Measurements from ENCODE around the gene FOXN1.
A peak's percentile ranks its signal among the peaks of the same experiment; 100 is the strongest.

FOXN1 gene

DNA sequence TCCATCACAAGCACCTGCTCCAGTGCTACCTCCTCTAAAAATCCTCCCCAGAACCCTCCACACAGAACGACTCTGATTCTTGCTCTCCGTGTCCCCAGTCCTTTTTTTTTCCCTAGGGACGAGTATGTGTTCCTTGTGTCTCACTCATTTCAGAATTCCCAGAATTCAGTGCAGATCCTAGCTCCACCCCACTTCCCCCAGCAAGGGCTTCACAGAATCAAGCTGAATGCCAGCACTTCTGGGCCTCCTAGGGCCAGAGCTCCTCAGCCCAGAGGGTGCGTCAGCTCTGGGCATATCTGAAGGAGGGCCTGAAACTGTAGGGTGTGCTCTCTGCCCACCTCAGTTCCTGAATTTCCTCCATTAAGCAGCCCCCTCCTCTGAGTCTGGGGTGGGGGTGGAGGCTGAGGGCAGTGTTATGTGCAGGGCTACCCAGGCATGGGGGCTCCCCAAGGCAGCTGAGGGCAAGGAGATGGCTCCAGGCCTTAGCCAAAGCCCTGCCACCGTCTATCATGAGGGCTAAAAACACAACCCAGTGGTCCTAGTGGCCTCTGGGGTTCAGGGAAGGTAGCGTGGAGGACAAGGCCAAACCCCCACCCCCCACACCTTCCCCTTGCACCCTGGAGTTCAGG lies 39.8 kb downstream of the FOXN1 start:
- Histone ChIP-seq H2BK5ac (ENCODE audit: low read length) (no peak overlapping the region), H3K9ac (ENCODE audit: low read length) (no peak overlapping the region), H4K8ac (ENCODE audit: low read depth, low read length) (no peak overlapping the region), H3K36me3 (ENCODE audit: control insufficient read depth, insufficient read depth, low read length) (no peaks in the 10 kb centered on the region), H3K4me1 (ENCODE audit: control insufficient read depth, low read depth, low read length) (no peaks in the 10 kb centered on the region), H3K18ac (ENCODE audit: low read length) (no peak overlapping the region), H3K27ac (ENCODE audit: low read depth, low read length) (no peak overlapping the region), H3K56ac (ENCODE audit: low read length) (no peak overlapping the region), H2BK15ac (replicated peaks; ENCODE audit: low read depth) (no peak overlapping the region), H3K79me2 (ENCODE audit: control insufficient read depth, insufficient read depth, low read length) (no peaks in the 10 kb centered on the region), H3K4me3 (ENCODE audit: low read length) (no peak overlapping the region), H3K27me3 (ENCODE audit: insufficient read depth, low read length, poor library complexity) (no peaks in the 10 kb centered on the region), H4K5ac (ENCODE audit: low read length) (no peak overlapping the region), H3K23ac (ENCODE audit: low read length) (no peak overlapping the region), H3K4me2 (ENCODE audit: low read length) (no peak overlapping the region), H3K4ac (ENCODE audit: low read depth, low read length) (no peak overlapping the region), H2AK5ac (ENCODE audit: low read length) (no peak overlapping the region), H3K79me1 (ENCODE audit: low read length) (no peaks in the 10 kb centered on the region), H2BK120ac (ENCODE audit: low read depth, low read length) (no peak overlapping the region)
- WGBS (ENCODE audit: extremely low coverage, insufficient coverage, low lambda C conversion rate): no CpG with 5 or more reads among the region's 6 CpGs
- DNase-seq: no peak

- Histone ChIP-seq H3K79me1 (ENCODE audit: low read length) (peaks cover 6% of the 10 kb centered on the region), H3K27me3 (ENCODE audit: insufficient read depth, low read length, poor library complexity) (no peaks in the 10 kb centered on the region), H2BK120ac (ENCODE audit: low read depth, low read length) (no peak overlapping the region), H4K8ac (ENCODE audit: low read depth, low read length) (no peak overlapping the region), H3K4ac (ENCODE audit: low read depth, low read length) (no peak overlapping the region), H3K79me2 (ENCODE audit: control insufficient read depth, insufficient read depth, low read length) (no peaks in the 10 kb centered on the region), H3K4me2 (ENCODE audit: low read length) (no peak overlapping the region), H3K9ac (ENCODE audit: low read length) (no peak overlapping the region), H2BK15ac (replicated peaks; ENCODE audit: low read depth) (no peak overlapping the region), H3K27ac (ENCODE audit: low read depth, low read length) (no peak overlapping the region), H3K18ac (ENCODE audit: low read length) (no peak overlapping the region), H3K56ac (ENCODE audit: low read length) (no peak overlapping the region), H2BK5ac (ENCODE audit: low read length) (no peak overlapping the region), H3K23ac (ENCODE audit: low read length) (no peak overlapping the region), H3K36me3 (ENCODE audit: control insufficient read depth, insufficient read depth, low read length) (no peaks in the 10 kb centered on the region), H4K5ac (ENCODE audit: low read length) (no peak overlapping the region), H3K4me3 (ENCODE audit: low read length) (no peak overlapping the region), H3K4me1 (ENCODE audit: control insufficient read depth, low read depth, low read length) (peaks cover 4% of the 10 kb centered on the region), H2AK5ac (ENCODE audit: low read length) (no peak overlapping the region)
- DNase-seq: no peak
- WGBS (ENCODE audit: extremely low coverage, insufficient coverage, low lambda C conversion rate): no CpG with 5 or more reads among the region's 14 CpGs
These were observed 41.0 kb downstream of the FOXN1 start for GRCh38 chr17:28547096-28547622.

DNA sequence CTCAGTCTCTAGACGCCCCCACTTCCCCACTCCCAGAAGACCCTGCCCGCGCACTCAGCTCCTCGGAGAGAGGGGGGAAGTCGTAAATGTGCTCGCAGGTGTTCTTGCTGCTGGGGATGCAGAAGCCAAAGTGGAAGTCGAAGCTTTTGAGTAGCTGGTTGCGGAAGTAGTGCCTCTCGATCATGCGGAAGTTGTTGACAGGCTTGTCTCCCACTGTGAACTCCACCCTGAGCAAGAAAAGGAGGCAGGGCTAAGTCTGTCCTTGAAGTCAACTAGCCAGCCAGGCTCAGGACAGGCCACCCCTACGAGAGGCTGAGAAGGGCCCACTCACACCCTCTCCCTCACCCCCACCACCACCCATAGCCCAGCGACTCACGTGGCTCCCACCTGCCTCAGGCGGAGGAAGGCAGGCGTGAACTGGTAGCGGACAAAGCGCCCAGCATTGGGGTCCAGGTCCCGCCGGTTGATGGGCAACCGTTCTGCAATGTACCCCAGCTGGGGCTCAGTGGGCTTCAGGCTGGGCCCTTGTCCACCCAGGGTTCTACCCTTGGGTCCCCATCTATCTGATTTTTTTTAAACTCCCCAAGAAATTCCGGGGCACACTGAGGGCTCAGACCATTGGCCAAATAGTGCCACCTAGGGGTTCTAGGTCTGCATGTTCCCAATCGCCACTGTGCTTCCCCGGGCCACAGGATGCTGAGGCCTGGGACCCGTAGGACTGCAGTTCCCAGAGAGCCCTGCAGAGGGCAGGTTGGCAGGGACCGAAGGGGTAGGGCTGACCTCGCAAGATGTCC lies 41.7 kb downstream of the FOXN1 start:
- Histone ChIP-seq H3K18ac (ENCODE audit: low read length) (no peak overlapping the region), H3K56ac (ENCODE audit: low read length) (peak overlapping the region; percentile 20), H4K8ac (ENCODE audit: low read depth, low read length) (no peak overlapping the region), H3K4me1 (ENCODE audit: control insufficient read depth, low read depth, low read length) (peaks cover 6% of the 10 kb centered on the region), H3K79me2 (ENCODE audit: control insufficient read depth, insufficient read depth, low read length) (no peaks in the 10 kb centered on the region), H3K9ac (ENCODE audit: low read length) (no peak overlapping the region), H3K23ac (ENCODE audit: low read length) (no peak overlapping the region), H3K4me3 (ENCODE audit: low read length) (no peak overlapping the region), H2BK5ac (ENCODE audit: low read length) (no peak overlapping the region), H3K4ac (ENCODE audit: low read depth, low read length) (no peak overlapping the region), H3K27me3 (ENCODE audit: insufficient read depth, low read length, poor library complexity) (no peaks in the 10 kb centered on the region), H3K27ac (ENCODE audit: low read depth, low read length) (no peak overlapping the region), H2AK5ac (ENCODE audit: low read length) (no peak overlapping the region), H3K4me2 (ENCODE audit: low read length) (no peak overlapping the region), H3K36me3 (ENCODE audit: control insufficient read depth, insufficient read depth, low read length) (no peaks in the 10 kb centered on the region), H2BK120ac (ENCODE audit: low read depth, low read length) (no peak overlapping the region), H3K79me1 (ENCODE audit: low read length) (peaks cover 6% of the 10 kb centered on the region), H2BK15ac (replicated peaks; ENCODE audit: low read depth) (no peak overlapping the region), H4K5ac (ENCODE audit: low read length) (no peak overlapping the region)
- no CpG with 5 or more reads among the region's 26 CpGs for WGBS (ENCODE audit: extremely low coverage, insufficient coverage, low lambda C conversion rate)
- peak; percentile 84 for DNase-seq

- Histone ChIP-seq H3K23ac (ENCODE audit: low read length) (no peak overlapping the region), H3K4ac (ENCODE audit: low read depth, low read length) (no peak overlapping the region), H2AK5ac (ENCODE audit: low read length) (no peak overlapping the region), H3K4me3 (ENCODE audit: low read length) (no peak overlapping the region), H2BK5ac (ENCODE audit: low read length) (no peak overlapping the region), H3K4me2 (ENCODE audit: low read length) (no peak overlapping the region), H4K8ac (ENCODE audit: low read depth, low read length) (no peak overlapping the region), H2BK15ac (replicated peaks; ENCODE audit: low read depth) (no peak overlapping the region), H2BK120ac (ENCODE audit: low read depth, low read length) (no peak overlapping the region), H3K4me1 (ENCODE audit: control insufficient read depth, low read depth, low read length) (peaks cover 6% of the 10 kb centered on the region), H3K79me1 (ENCODE audit: low read length) (peaks cover 6% of the 10 kb centered on the region), H3K27ac (ENCODE audit: low read depth, low read length) (no peak overlapping the region), H3K79me2 (ENCODE audit: control insufficient read depth, insufficient read depth, low read length) (no peaks in the 10 kb centered on the region), H4K5ac (ENCODE audit: low read length) (no peak overlapping the region), H3K18ac (ENCODE audit: low read length) (no peak overlapping the region), H3K56ac (ENCODE audit: low read length) (no peak overlapping the region), H3K27me3 (ENCODE audit: insufficient read depth, low read length, poor library complexity) (no peaks in the 10 kb centered on the region), H3K9ac (ENCODE audit: low read length) (no peak overlapping the region), H3K36me3 (ENCODE audit: control insufficient read depth, insufficient read depth, low read length) (no peaks in the 10 kb centered on the region)
- no peak for DNase-seq
- no CpG with 5 or more reads among the region's 6 CpGs for WGBS (ENCODE audit: extremely low coverage, insufficient coverage, low lambda C conversion rate)
These were observed 42.4 kb downstream of the FOXN1 start for GRCh38 chr17:28548417-28549130.

GRCh38 chr17:28549236-28550132 lies 43.3 kb downstream of the FOXN1 start:
- DNase-seq: no peak
- no peak overlapping the region for H2AK5ac ChIP-seq (ENCODE audit: low read length)
- no CpG with 5 or more reads among the region's 3 CpGs for WGBS (ENCODE audit: extremely low coverage, insufficient coverage, low lambda C conversion rate)

More at GRCh38 chr17:28549236-28550132, 43.3 kb downstream of the FOXN1 start:
- H3K79me2 ChIP-seq (ENCODE audit: control insufficient read depth, insufficient read depth, low read length): no peaks in the 10 kb centered on the region
- H3K4me1 ChIP-seq (ENCODE audit: control insufficient read depth, low read depth, low read length): peaks cover 6% of the 10 kb centered on the region
- H2BK120ac ChIP-seq (ENCODE audit: low read depth, low read length): no peak overlapping the region
- peaks cover 6% of the 10 kb centered on the region for H3K79me1 ChIP-seq (ENCODE audit: low read length)
- no peak overlapping the region for H3K18ac ChIP-seq (ENCODE audit: low read length)
- H3K9ac ChIP-seq (ENCODE audit: low read length): no peak overlapping the region
- H3K23ac ChIP-seq (ENCODE audit: low read length): no peak overlapping the region
- H4K8ac ChIP-seq (ENCODE audit: low read depth, low read length): no peak overlapping the region
- H3K4ac ChIP-seq (ENCODE audit: low read depth, low read length): no peak overlapping the region
- no peaks in the 10 kb centered on the region for H3K27me3 ChIP-seq (ENCODE audit: insufficient read depth, low read length, poor library complexity)
- H3K27ac ChIP-seq (ENCODE audit: low read depth, low read length): no peak overlapping the region
- H4K5ac ChIP-seq (ENCODE audit: low read length): no peak overlapping the region
- no peak overlapping the region for H2BK5ac ChIP-seq (ENCODE audit: low read length)
- H3K4me3 ChIP-seq (ENCODE audit: low read length): no peak overlapping the region
- H2BK15ac ChIP-seq (replicated peaks; ENCODE audit: low read depth): no peak overlapping the region
- no peak overlapping the region for H3K4me2 ChIP-seq (ENCODE audit: low read length)
- no peak overlapping the region for H3K56ac ChIP-seq (ENCODE audit: low read length)
- H3K36me3 ChIP-seq (ENCODE audit: control insufficient read depth, insufficient read depth, low read length): peaks cover 2% of the 10 kb centered on the region
